Neural cell (in vitro differentiated cells): Measurements from ENCODE around the gene PCDHGC3. TPM values are rescaled to one million over a fixed set of nuclear protein-coding genes. Genes with fewer than 3 reads are reported as not detected.

Experiments used
- H2AFZ ChIP-seq: fragments of 200-600, 300-800 bp; sonication (generic), shearing (Covaris generic); 2 replicates; pipeline ENCODE4 v1.6.0; 2014; ENCODE audit warnings: low read depth, mild to moderate bottlenecking, antibody characterized with exemption, low read length, moderate library complexity
- H3F3A ChIP-seq: fragments of 200-600 bp; shearing (Covaris generic); 2 replicates; pipeline ENCODE4 v1.6.1; 2016; ENCODE audit warnings: mild to moderate bottlenecking, moderate library complexity, mixed read lengths, antibody characterized with exemption, low read length; ENCODE audit not compliant: insufficient read depth, poor library complexity, severe bottlenecking
- H3K27ac ChIP-seq: fragments of 200-600, 300-800 bp; sonication (generic), shearing (Covaris generic); 2 replicates; pipeline ENCODE4 v1.5.1; 2014; ENCODE audit warnings: mild to moderate bottlenecking, low read length, moderate library complexity
- H3K27me3 ChIP-seq: fragments of 300-800, 200-600 bp; sonication (generic), shearing (Covaris generic); 2 replicates; pipeline ENCODE4 v1.6.0; 2014; ENCODE audit warnings: mild to moderate bottlenecking, low read depth, low read length, moderate library complexity; ENCODE audit not compliant: insufficient read depth
- H3K36me3 ChIP-seq: fragments of 300-800, 200-600 bp; sonication (generic), shearing (Covaris generic); 2 replicates; pipeline ENCODE4 v1.5.1; 2014; ENCODE audit warnings: mild to moderate bottlenecking, antibody characterized with exemption, low read length, moderate library complexity; ENCODE audit not compliant: insufficient read depth
- H3K4me2 ChIP-seq: fragments of 300-800, 200-600 bp; sonication (generic), shearing (Covaris generic); 2 replicates; pipeline ENCODE4 v1.6.0; 2014; ENCODE audit warnings: mild to moderate bottlenecking, low read length
- H3K4me3 ChIP-seq: fragments of 300-800, 200-600 bp; sonication (generic), shearing (Covaris generic); 2 replicates; pipeline ENCODE4 v1.5.1; 2014; ENCODE audit warnings: mild to moderate bottlenecking, low read length, moderate library complexity
- H3K79me2 ChIP-seq: fragments of 200-600 bp; shearing (Covaris generic); replicated peaks from 2 replicates; pipeline ENCODE4 v1.6.0; 2014; ENCODE audit warnings: mild to moderate bottlenecking, low read length, moderate library complexity; ENCODE audit not compliant: insufficient read depth
- H3K9ac ChIP-seq: fragments of 300-800, 200-600 bp; sonication (generic), shearing (Covaris generic); 2 replicates; pipeline ENCODE4 v1.6.1; 2016; ENCODE audit warnings: mild to moderate bottlenecking, low read length, mixed read lengths
- H3K9me2 ChIP-seq: fragments of 200-600 bp; shearing (Covaris generic); 2 replicates; pipeline ENCODE4 v1.6.1; 2016; ENCODE audit warnings: mild to moderate bottlenecking, low read length, mixed read lengths; ENCODE audit not compliant: insufficient read depth
- H3K9me3 ChIP-seq: fragments of 200-600, 300-800 bp; sonication (generic), shearing (Covaris generic); 2 replicates; pipeline ENCODE4 v1.6.1; 2016; ENCODE audit warnings: mild to moderate bottlenecking, mixed run types, low read length, moderate library complexity, mixed read lengths
- H4K20me1 ChIP-seq: fragments of 200-600 bp; shearing (Covaris generic); 2 replicates; pipeline ENCODE4 v1.6.1; 2016; ENCODE audit warnings: mild to moderate bottlenecking, mixed run types; ENCODE audit not compliant: insufficient read depth
- CTCF ChIP-seq: fragments of 450-650 bp; IDR thresholded peaks from 2 replicates; pipeline ENCODE4 v1.5.1; 2014; ENCODE audit warnings: antibody characterized with exemption, mild to moderate bottlenecking, moderate library complexity; ENCODE audit not compliant: poor library complexity, severe bottlenecking
- EP300 ChIP-seq: fragments of 450-650 bp; conservative IDR thresholded peaks from 2 replicates; pipeline ENCODE4 v1.6.1; 2014; ENCODE audit warnings: antibody characterized with exemption, mild to moderate bottlenecking, moderate library complexity; ENCODE audit not compliant: poor library complexity, severe bottlenecking
- EZH2 ChIP-seq: fragments of 200-600, 300-800 bp; shearing (Covaris generic), sonication (generic); IDR thresholded peaks from 2 replicates; pipeline ENCODE4 v1.6.1; 2014; ENCODE audit warnings: antibody characterized with exemption, low read length, borderline replicate concordance, mild to moderate bottlenecking; ENCODE audit not compliant: insufficient read depth, poor library complexity, severe bottlenecking
- MXI1 ChIP-seq: fragments of 450-650 bp; conservative IDR thresholded peaks from 2 replicates; pipeline ENCODE4 v1.6.1; 2014; ENCODE audit warnings: antibody characterized with exemption, mild to moderate bottlenecking; ENCODE audit not compliant: poor library complexity, severe bottlenecking
- POLR2AphosphoS5 ChIP-seq: IDR thresholded peaks from 2 replicates; pipeline ENCODE4 v1.6.1; 2012
- RAD21 ChIP-seq: fragments of 450-650 bp; conservative IDR thresholded peaks from 2 replicates; pipeline ENCODE4 v1.6.1; 2014; ENCODE audit warnings: antibody characterized with exemption, mild to moderate bottlenecking, moderate library complexity
- REST ChIP-seq: IDR thresholded peaks from 2 replicates; pipeline ENCODE4 v1.6.1; 2012; ENCODE audit warnings: borderline replicate concordance
- SMC3 ChIP-seq: fragments of 450-650 bp; conservative IDR thresholded peaks from 2 replicates; pipeline ENCODE4 v1.6.1; 2014; ENCODE audit warnings: antibody characterized with exemption, mild to moderate bottlenecking, moderate library complexity; ENCODE audit not compliant: poor library complexity
- TAF1 ChIP-seq: IDR thresholded peaks from 2 replicates; pipeline ENCODE4 v1.6.1; 2012; ENCODE audit warnings: low read depth
- polyA plus RNA-seq: library from polyadenylated mRNA; depleted of rRNA; stranded (reverse); fragments of >200 nt; gene quantifications from 2 replicates; pipeline ENCODE4 v1.2.3, GENCODE V29; 2014

PCDHGC3 gene
- polyA plus RNA-seq, 1 donor from 2014 or later, result 2.1 TPM

GRCh38 chr5:141483902-141484301, 8.1 kb downstream of the PCDHGC3 start:
- H3K27ac ChIP-seq, result peak overlapping the region; percentile 84
- peak overlapping the region; percentile 73 for H3K4me3 ChIP-seq
- H3K27me3 ChIP-seq, result no peaks in the 10 kb centered on the region
- no peaks in the 10 kb centered on the region for H4K20me1 ChIP-seq
- H3F3A ChIP-seq, result peaks cover 4% of the 10 kb centered on the region
- no peaks in the 10 kb centered on the region for H3K9me2 ChIP-seq
- H3K79me2 ChIP-seq, result peaks cover 11% of the 10 kb centered on the region
- peak overlapping the region; percentile 67 for H3K9ac ChIP-seq
- H3K4me2 ChIP-seq, result peak overlapping the region; percentile 66
- H3K36me3 ChIP-seq, result peaks cover 14% of the 10 kb centered on the region
- peaks cover 22% of the 10 kb centered on the region for H3K9me3 ChIP-seq
- TF ChIP-seq REST (no peak), RAD21 (no peak), MXI1 (no peak), CTCF (no peak), EZH2 (no peak), TAF1 (no peak), EP300 (no peak), POLR2AphosphoS5 (no peak), SMC3 (no peak)
- H2AFZ ChIP-seq, result no peak overlapping the region

GRCh38 chr5:141484310-141484640, 8.5 kb downstream of the PCDHGC3 start:
- H3F3A ChIP-seq, result peaks cover 4% of the 10 kb centered on the region
- H4K20me1 ChIP-seq, result no peaks in the 10 kb centered on the region
- peaks cover 13% of the 10 kb centered on the region for H3K36me3 ChIP-seq
- peaks cover 11% of the 10 kb centered on the region for H3K79me2 ChIP-seq
- TF ChIP-seq EZH2, result no peak
- no peak for TF ChIP-seq POLR2AphosphoS5
- no peak for TF ChIP-seq REST
- TF ChIP-seq SMC3, result no peak
- no peak for TF ChIP-seq CTCF
- no peak for TF ChIP-seq MXI1
- H3K4me2 ChIP-seq, result peak overlapping the region; percentile 66
- peak overlapping the region; percentile 67 for H3K9ac ChIP-seq
- peak overlapping the region; percentile 73 for H3K4me3 ChIP-seq
- H2AFZ ChIP-seq, result no peak overlapping the region
- no peaks in the 10 kb centered on the region for H3K9me2 ChIP-seq
- H3K9me3 ChIP-seq, result peaks cover 22% of the 10 kb centered on the region
- no peaks in the 10 kb centered on the region for H3K27me3 ChIP-seq
- peak overlapping the region; percentile 84 for H3K27ac ChIP-seq
